H9 (cell line): ENCODE results near the gene TYW5. TPM values are rescaled to one million over a fixed set of nuclear protein-coding genes. Genes with fewer than 3 reads are reported as not detected.

Experiments used
- DNase-seq: peaks from one replicate; pipeline ENCODE4 v3.0.0-alpha.2; 2017
- H2AFZ ChIP-seq: one replicate; pipeline ENCODE4 v1.6.1; 2013; ENCODE audit warnings: mild to moderate bottlenecking, low read length, control low read depth, moderate library complexity
- H2AK5ac ChIP-seq: 2 replicates; pipeline ENCODE4 v1.6.1; 2013; ENCODE audit warnings: low read length, control low read depth, mixed read lengths; ENCODE audit not compliant: insufficient read length
- H2BK120ac ChIP-seq: one replicate; pipeline ENCODE4 v1.6.1; 2013; ENCODE audit warnings: low read depth, mild to moderate bottlenecking, low read length, control low read depth, inconsistent platforms; ENCODE audit not compliant: poor library complexity, severe bottlenecking
- H2BK12ac ChIP-seq: 2 replicates; pipeline ENCODE4 v1.6.1; 2013; ENCODE audit warnings: low read length, control low read depth, mixed read lengths, low read depth; ENCODE audit not compliant: insufficient read length
- H2BK15ac ChIP-seq: 2 replicates; pipeline ENCODE4 v1.6.1; 2013; ENCODE audit warnings: low read depth, low read length, control low read depth
- H2BK20ac ChIP-seq: one replicate; pipeline ENCODE4 v1.6.1; 2013; ENCODE audit warnings: low read depth, mild to moderate bottlenecking, low read length, control low read depth, inconsistent platforms; ENCODE audit not compliant: poor library complexity, severe bottlenecking
- H2BK5ac ChIP-seq: 2 replicates; pipeline ENCODE4 v1.6.1; 2013; ENCODE audit warnings: low read length, control low read depth, mixed read lengths; ENCODE audit not compliant: insufficient read length
- H3K14ac ChIP-seq: 2 replicates; pipeline ENCODE4 v1.6.1; 2013; ENCODE audit warnings: low read length, control low read depth; ENCODE audit not compliant: insufficient read depth
- H3K18ac ChIP-seq: 2 replicates; pipeline ENCODE4 v1.6.1; 2013; ENCODE audit warnings: low read depth, mild to moderate bottlenecking, mixed read lengths, low read length, control low read depth; ENCODE audit not compliant: insufficient read length
- H3K23ac ChIP-seq: 2 replicates; pipeline ENCODE4 v1.6.1; 2013; ENCODE audit warnings: low read length, control low read depth, mixed read lengths, low read depth; ENCODE audit not compliant: insufficient read length
- H3K23me2 ChIP-seq: 2 replicates; pipeline ENCODE4 v1.6.1; 2013; ENCODE audit warnings: low read depth, mild to moderate bottlenecking, mixed read lengths, low read length, control low read depth; ENCODE audit not compliant: insufficient read length, poor library complexity, severe bottlenecking
- H3K27ac ChIP-seq: 2 replicates; pipeline ENCODE4 v1.5.1; 2013; ENCODE audit warnings: low read length, control low read depth, mixed read lengths, low read depth; ENCODE audit not compliant: insufficient read length
- H3K27me3 ChIP-seq: 2 replicates; pipeline ENCODE4 v1.6.1; 2013; ENCODE audit warnings: low read length, control low read depth, inconsistent platforms; ENCODE audit not compliant: insufficient read depth
- H3K4ac ChIP-seq: 2 replicates; pipeline ENCODE4 v1.6.1; 2013; ENCODE audit warnings: low read depth, mild to moderate bottlenecking, control low read depth, inconsistent platforms, low read length, moderate library complexity
- H3K4me1 ChIP-seq: 2 replicates; pipeline ENCODE4 v1.6.1; 2013; ENCODE audit warnings: low read length, control low read depth, inconsistent platforms; ENCODE audit not compliant: insufficient read depth
- H3K4me2 ChIP-seq: 2 replicates; pipeline ENCODE4 v1.6.1; 2013; ENCODE audit warnings: low read length, control low read depth, mixed read lengths; ENCODE audit not compliant: insufficient read length, insufficient read depth
- H3K56ac ChIP-seq: 2 replicates; pipeline ENCODE4 v1.6.1; 2013; ENCODE audit warnings: low read depth, mild to moderate bottlenecking, mixed read lengths, low read length, control low read depth; ENCODE audit not compliant: insufficient read length
- H3K79me1 ChIP-seq: 2 replicates; pipeline ENCODE4 v1.6.1; 2013; ENCODE audit warnings: low read depth, mild to moderate bottlenecking, moderate library complexity, low read length, control low read depth, inconsistent platforms; ENCODE audit not compliant: insufficient read depth, poor library complexity, severe bottlenecking
- H3K79me2 ChIP-seq: 2 replicates; pipeline ENCODE4 v1.6.1; 2013; ENCODE audit warnings: low read length, control low read depth, inconsistent platforms; ENCODE audit not compliant: insufficient read depth
- H3K9ac ChIP-seq: 2 replicates; pipeline ENCODE4 v1.6.1; 2013; ENCODE audit warnings: low read length, control low read depth, mixed read lengths; ENCODE audit not compliant: insufficient read length; ENCODE audit errors: extremely low read depth
- H3K9me3 ChIP-seq: one replicate; pipeline ENCODE4 v1.6.1; 2013; ENCODE audit warnings: low read depth, low read length, inconsistent platforms; ENCODE audit not compliant: control insufficient read depth
- H3T11ph ChIP-seq: one replicate; pipeline ENCODE4 v1.6.1; 2013; ENCODE audit warnings: mild to moderate bottlenecking, low read length, control low read depth, inconsistent platforms
- H4K20me1 ChIP-seq: one replicate; pipeline ENCODE4 v1.6.1; 2013; ENCODE audit not compliant: control insufficient read depth, insufficient read length, insufficient read depth
- H4K5ac ChIP-seq: 2 replicates; pipeline ENCODE4 v1.6.1; 2013; ENCODE audit warnings: low read depth, mild to moderate bottlenecking, mixed read lengths, low read length, control low read depth; ENCODE audit not compliant: insufficient read length
- H4K8ac ChIP-seq: replicated peaks from 2 replicates; pipeline ENCODE4 v1.6.1; 2013; ENCODE audit warnings: low read length, control low read depth, mixed read lengths, low read depth; ENCODE audit not compliant: insufficient read length
- H4K91ac ChIP-seq: 2 replicates; pipeline ENCODE4 v1.6.1; 2013; ENCODE audit warnings: low read depth, mild to moderate bottlenecking, moderate library complexity, mixed read lengths, low read length, control low read depth; ENCODE audit not compliant: insufficient read length
- H3K27ac Mint-ChIP-seq, 3 experiments: 2 replicates in 2 of 3; 3 replicates in 1 of 3; pipeline ENCODE4 v1.8.0; 2020 to 2021; ENCODE audit warnings: mixed read lengths in 3 of 3, mild to moderate bottlenecking in 1 of 3, moderate library complexity in 1 of 3
- H3K27me3 Mint-ChIP-seq: 2 replicates; pipeline ENCODE4 v1.8.0; 2021; ENCODE audit warnings: low read depth, mild to moderate bottlenecking, moderate library complexity, mixed read lengths
- H3K36me3 Mint-ChIP-seq, 3 experiments: 2 replicates in 2 of 3; 3 replicates in 1 of 3; pipeline ENCODE4 v1.8.0; 2020 to 2021; ENCODE audit warnings: low read depth in 3 of 3, mixed read lengths in 3 of 3; ENCODE audit not compliant: insufficient read depth in 1 of 3
- H3K4me1 Mint-ChIP-seq, 2 experiments: 2 replicates each; pipeline ENCODE4 v1.8.0; 2020; ENCODE audit warnings: mixed read lengths in 2 of 2
- H3K4me3 Mint-ChIP-seq, 2 experiments: 2 replicates in 1 of 2; 3 replicates in 1 of 2; pipeline ENCODE4 v1.8.0; 2020 to 2021; ENCODE audit warnings: mild to moderate bottlenecking in 2 of 2, mixed read lengths in 2 of 2, moderate library complexity in 1 of 2
- H3K9me3 Mint-ChIP-seq, 2 experiments: 2 replicates in 1 of 2; 3 replicates in 1 of 2; pipeline ENCODE4 v1.8.0; 2020; ENCODE audit warnings: mild to moderate bottlenecking in 2 of 2, mixed read lengths in 2 of 2, moderate library complexity in 1 of 2
- CTCF ChIP-seq: fragments of 200-600 bp; sonication (generic); conservative IDR thresholded peaks from 3 replicates; pipeline ENCODE4 v1.8.0; 2021; ENCODE audit warnings: antibody characterized with exemption, mild to moderate bottlenecking
- WGBS: extraction: QIAGEN DNeasy Blood & Tissue Kit; methylation state at CpG from one replicate; pipeline ENCODE4 v1.1.7; 2013; ENCODE audit warnings: missing lambda C conversion rate, low lambda C conversion rate, mixed read lengths; ENCODE audit not compliant: insufficient read length; ENCODE audit errors: extremely low coverage; 5-methylcytosine and 5-hydroxymethylcytosine counted together
- total RNA-seq: library from RNA; stranded (reverse); gene quantifications from 2 replicates; pipeline ENCODE4 v1.2.1, GENCODE V29; 2021

TYW5 gene
- total RNA-seq, 1 experiment from 2014 or later = 17.7 TPM

DNA sequence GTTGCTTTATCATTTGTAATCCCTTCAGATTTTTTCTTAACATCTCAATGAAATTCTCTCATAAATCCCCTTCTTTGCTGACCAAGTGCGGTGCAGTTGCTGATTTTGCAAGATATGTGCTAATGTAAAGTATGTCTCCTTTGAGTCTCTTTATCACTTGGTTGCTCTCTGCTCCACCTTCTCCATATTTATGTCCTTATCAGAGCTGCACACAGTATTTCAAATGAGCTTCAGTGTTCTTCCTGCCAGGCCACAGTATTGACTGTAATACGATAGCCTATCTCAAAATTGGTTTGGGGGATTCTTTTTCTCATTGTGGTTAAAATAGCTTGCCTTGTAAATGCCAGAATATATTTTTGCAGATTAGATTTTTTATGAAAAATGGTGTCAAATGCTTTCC, 32.3 kb upstream of the TYW5 start:
- no peak overlapping the region for H2AK5ac ChIP-seq
- Mint-ChIP-seq H3K9me3 (no peaks in the 10 kb centered on the region), H3K36me3 (peaks cover 0 to 2% (median 0%) of the 10 kb centered on the region in 3 experiments; a peak in 1 of 7 replicates), H3K27ac (no peak overlapping the region), H3K27me3 (no peaks in the 10 kb centered on the region), H3K4me1 (peaks cover 20 to 25% of the 10 kb centered on the region in 2 experiments), H3K4me3 (no peak overlapping the region)
- no peak for TF ChIP-seq CTCF
- H3K23me2 ChIP-seq = no peaks in the 10 kb centered on the region
- no peak overlapping the region for H4K91ac ChIP-seq
- H2BK120ac ChIP-seq = no peak overlapping the region
- H2BK15ac ChIP-seq = no peak overlapping the region
- no peaks in the 10 kb centered on the region for H3K79me2 ChIP-seq
- WGBS = no CpG with 5 or more reads among the region's 2 CpGs
- DNase-seq = no peak
- H2BK12ac ChIP-seq = no peak overlapping the region
- no peaks in the 10 kb centered on the region for H4K20me1 ChIP-seq
- H3K9me3 ChIP-seq = no peaks in the 10 kb centered on the region
- H4K5ac ChIP-seq = no peak overlapping the region
- no peak overlapping the region for H3K4ac ChIP-seq
- no peak overlapping the region for H2AFZ ChIP-seq
- H3K4me2 ChIP-seq = no peak overlapping the region
- H3T11ph ChIP-seq = no peak overlapping the region
- H3K4me1 ChIP-seq = peaks cover 6% of the 10 kb centered on the region
- no peak overlapping the region for H4K8ac ChIP-seq
- no peak overlapping the region for H2BK5ac ChIP-seq
- no peak overlapping the region for H3K56ac ChIP-seq
- H3K79me1 ChIP-seq = no peaks in the 10 kb centered on the region
- H3K14ac ChIP-seq = no peak overlapping the region
- H3K27me3 ChIP-seq = no peaks in the 10 kb centered on the region
- H3K18ac ChIP-seq = no peak overlapping the region
- H2BK20ac ChIP-seq = no peak overlapping the region
- H3K27ac ChIP-seq = no peak overlapping the region
- no peak overlapping the region for H3K9ac ChIP-seq
- H3K23ac ChIP-seq = no peak overlapping the region
